ENCODE measurements around the gene LRMDA. TPM values are rescaled to one million over a fixed set of nuclear protein-coding genes. Genes with fewer than 3 reads are reported as not detected.
A peak's percentile ranks its signal among the peaks of the same experiment; 100 is the strongest.

LRMDA gene
- polyA plus RNA-seq, 2 of the 4 experiments (the other 2 are of a cell fraction): 4.6 to 5.2 TPM

DNA sequence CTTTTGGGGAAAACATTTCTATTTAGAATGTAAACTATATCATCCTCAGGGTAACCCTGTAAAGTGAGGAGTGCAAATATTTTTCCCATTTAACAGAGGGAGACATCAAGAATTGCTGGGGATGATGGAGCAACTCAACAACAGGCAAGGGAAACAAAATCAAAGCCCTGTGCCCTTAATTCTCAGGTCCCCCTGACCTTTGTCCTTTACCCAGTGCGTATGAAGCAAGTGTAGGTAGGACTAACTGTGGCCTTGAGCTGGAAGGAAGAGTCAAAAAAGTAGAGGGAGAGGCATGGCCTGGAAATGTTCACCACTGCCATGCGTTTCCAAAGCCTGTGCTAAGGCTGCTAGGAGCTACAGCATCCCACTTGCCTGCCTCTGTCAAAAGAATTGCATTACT is 896.9 kb downstream of the LRMDA start (continued):
- no peak for TF ChIP-seq CBX2 (IDR thresholded peaks at IDR 0.05; ENCODE audit: borderline replicate concordance, low read depth)

GRCh38 chr10:76329891-76330575 is 898.6 kb downstream of the LRMDA start:
- peak; percentile 13 for FAIRE-seq
- TF ChIP-seq FOSL2 (IDR thresholded peaks at IDR 0.05): peak; percentile 70; the same call in 1 of the 2 replicates
- TF ChIP-seq FOSL2 (CRISPR knock-in tag; IDR thresholded peaks at IDR 0.05): peak; percentile 40
- peak; percentile 66 for TF ChIP-seq JUNB (IDR thresholded peaks at IDR 0.05)
- TF ChIP-seq FOSB (CRISPR knock-in tag; IDR thresholded peaks at IDR 0.05): no peak
- no peak for TF ChIP-seq ELK1 (IDR thresholded peaks at IDR 0.05; ENCODE audit: low read depth, low read length)
- no peak for TF ChIP-seq PHF8 (IDR thresholded peaks at IDR 0.05; ENCODE audit: borderline replicate concordance, low read depth)
- Histone ChIP-seq H3K4me1 (peaks cover 15% of the 10 kb centered on the region), H3K4me3 (0 out of 3 replicates have a peak overlapping the region, but pooled peaks have one; percentile 9), H3K27ac (peak overlapping the region; percentile 33 to 47; a peak in 5 of 6 replicates), H3K4me2 (peak overlapping the region; percentile 75), H3K9me3 (no peaks in the 10 kb centered on the region)
- ATAC-seq: peak in 1 of 2 experiments; percentile 69; a peak in 3 of 6 replicates
- peak in 1 of 2 experiments; percentile 15 for DNase-seq (ENCODE audit: low read depth in 1 of 2, low spot score in 1 of 2)
- ChIA-PET POLR2A (no interaction called here), CTCF (interaction anchor here (0.8 kb wide), 1 partner anchor 20 kb away, joined by 3 read pairs; no protein-coding TSS in a partner anchor)
- WGBS (ENCODE audit: missing lambda C conversion rate): 20% methylated on average over 5 of the region's 5 CpGs

GRCh38 chr10:76331742-76332141 is 900.3 kb downstream of the LRMDA start:
- 70% methylated on average over 4 of the region's 4 CpGs for WGBS (ENCODE audit: missing lambda C conversion rate)
- ChIA-PET CTCF (no interaction called here), POLR2A (no interaction called here)

GRCh38 chr10:76333326-76333725 is 901.9 kb downstream of the LRMDA start:
- H3K4me2 ChIP-seq: no peak overlapping the region
- 73% methylated on average over 2 of the region's 2 CpGs for WGBS (ENCODE audit: missing lambda C conversion rate)
- no peak for ATAC-seq
- peaks cover 40% of the 10 kb centered on the region for H3K4me1 ChIP-seq
- CTCF ChIA-PET: no interaction called here
- 0 out of 6 replicates have a peak overlapping the region, but pooled peaks of 1 of the 2 experiments have one; percentile 13 for H3K27ac ChIP-seq
- TF ChIP-seq, protein P1, sequence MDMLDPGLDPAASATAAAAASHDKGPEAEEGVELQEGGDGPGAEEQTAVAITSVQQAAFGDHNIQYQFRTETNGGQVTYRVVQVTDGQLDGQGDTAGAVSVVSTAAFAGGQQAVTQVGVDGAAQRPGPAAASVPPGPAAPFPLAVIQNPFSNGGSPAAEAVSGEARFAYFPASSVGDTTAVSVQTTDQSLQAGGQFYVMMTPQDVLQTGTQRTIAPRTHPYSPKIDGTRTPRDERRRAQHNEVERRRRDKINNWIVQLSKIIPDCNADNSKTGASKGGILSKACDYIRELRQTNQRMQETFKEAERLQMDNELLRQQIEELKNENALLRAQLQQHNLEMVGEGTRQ (IDR thresholded peaks at IDR 0.05): no peak
- TF ChIP-seq BHLHE40 (IDR thresholded peaks at IDR 0.05; ENCODE audit: low read depth, low read length): no peak
- no peak for TF ChIP-seq HES2 (IDR thresholded peaks at IDR 0.05)
- no peak for TF ChIP-seq ATOH8 (CRISPR knock-in tag; IDR thresholded peaks at IDR 0.05; ENCODE audit: low read depth)
- no peak for TF ChIP-seq TFCP2L1 (CRISPR knock-in tag; IDR thresholded peaks at IDR 0.05)
- no peak for TF ChIP-seq CHD2 (IDR thresholded peaks at IDR 0.05; ENCODE audit: low read length, partially characterized antibody)
- TF ChIP-seq NPAS2 (CRISPR knock-in tag; IDR thresholded peaks at IDR 0.05; ENCODE audit: borderline replicate concordance): no peak
- no peak for TF ChIP-seq MAZ (IDR thresholded peaks at IDR 0.05; ENCODE audit: borderline replicate concordance, low read depth, low read length)
- no peak overlapping the region for H3K4me3 ChIP-seq
- no peak for FAIRE-seq
- H3K9me3 ChIP-seq: no peaks in the 10 kb centered on the region
- POLR2A ChIA-PET: no interaction called here
- DNase-seq (ENCODE audit: low read depth in 1 of 2, low spot score in 1 of 2): no peak

More at GRCh38 chr10:76331742-76332141, 900.3 kb downstream of the LRMDA start:
- Histone ChIP-seq H3K4me2 (no peak overlapping the region), H3K4me1 (peaks cover 28% of the 10 kb centered on the region), H3K9me3 (no peaks in the 10 kb centered on the region), H3K27ac (no peak overlapping the region), H3K4me3 (no peak overlapping the region)
- FAIRE-seq: no peak
- no peak for DNase-seq (ENCODE audit: low read depth in 1 of 2, low spot score in 1 of 2)
- TF ChIP-seq CBX8 (IDR thresholded peaks at IDR 0.05): no peak
- no peak for TF ChIP-seq EP300 (IDR thresholded peaks at IDR 0.05)
- TF ChIP-seq SREBF2 (IDR thresholded peaks at IDR 0.05): no peak
- TF ChIP-seq ZSCAN20 (CRISPR knock-in tag; IDR thresholded peaks at IDR 0.05): no peak
- no peak for TF ChIP-seq FOXS1 (CRISPR knock-in tag; IDR thresholded peaks at IDR 0.05)
- TF ChIP-seq ZC3H11A (IDR thresholded peaks at IDR 0.05): no peak
- no peak for TF ChIP-seq CEBPB (IDR thresholded peaks at IDR 0.05)
- ATAC-seq: no peak

All from A549 (cell line).